IPS-15b (cell line): ENCODE measurements around the gene ACVRL1.
A peak's percentile ranks its signal among the peaks of the same experiment; 100 is the strongest.
"Not testable (repeated sequence)": the region's sequence is repeated elsewhere in the genome, so short reads cannot be mapped to it uniquely, and the experiment has no call there.

Experiments
- H3K27me3 ChIP-seq: one replicate; pipeline ENCODE4 v1.6.1; 2013; ENCODE audit warnings: low read length; ENCODE audit not compliant: control insufficient read depth, insufficient read depth
- H3K36me3 ChIP-seq: one replicate; pipeline ENCODE4 v1.6.1; 2013; ENCODE audit warnings: low read length; ENCODE audit not compliant: control insufficient read depth, insufficient read depth
- H3K4me1 ChIP-seq: one replicate; pipeline ENCODE4 v1.6.1; 2013; ENCODE audit warnings: mild to moderate bottlenecking, low read length; ENCODE audit not compliant: control insufficient read depth, insufficient read depth
- H3K4me3 ChIP-seq: one replicate; pipeline ENCODE4 v1.5.1; 2013; ENCODE audit warnings: low read depth, low read length
- H3K9ac ChIP-seq: one replicate; pipeline ENCODE4 v1.6.1; 2013; ENCODE audit warnings: low read depth, mild to moderate bottlenecking, low read length
- H3K9me3 ChIP-seq: one replicate; pipeline ENCODE4 v1.6.1; 2013; ENCODE audit warnings: mild to moderate bottlenecking, low read length; ENCODE audit not compliant: control insufficient read depth, insufficient read depth

Gene ACVRL1

GRCh38 chr12:51879102-51879501, 28.2 kb upstream of the ACVRL1 start:
- H3K27me3 ChIP-seq, result peaks cover 2% of the 10 kb centered on the region

GRCh38 chr12:51883295-51883694, 24.0 kb upstream of the ACVRL1 start:
- no peaks in the 10 kb centered on the region for H3K4me1 ChIP-seq
- peaks cover 4% of the 10 kb centered on the region for H3K27me3 ChIP-seq
- no peaks in the 10 kb centered on the region for H3K9me3 ChIP-seq
- no peak overlapping the region for H3K9ac ChIP-seq
- H3K4me3 ChIP-seq, result no peak overlapping the region
- no peaks in the 10 kb centered on the region for H3K36me3 ChIP-seq

More at GRCh38 chr12:51879102-51879501, 28.2 kb upstream of the ACVRL1 start:
- Histone ChIP-seq H3K9ac (no peak overlapping the region), H3K9me3 (no peaks in the 10 kb centered on the region), H3K36me3 (no peaks in the 10 kb centered on the region), H3K4me1 (peaks cover under 1% of the 10 kb centered on the region), H3K4me3 (no peak overlapping the region)

- Histone ChIP-seq H3K36me3 (no peaks in the 10 kb centered on the region), H3K9me3 (no peaks in the 10 kb centered on the region), H3K4me3 (no peak overlapping the region)
Observed at GRCh38 chr12:51883998-51884675, 23.2 kb upstream of the ACVRL1 start.

GRCh38 chr12:51884676-51885229, 22.6 kb upstream of the ACVRL1 start:
- H3K4me1 ChIP-seq, result peaks cover 2% of the 10 kb centered on the region
- H3K4me3 ChIP-seq, result no peak overlapping the region
- H3K36me3 ChIP-seq, result no peaks in the 10 kb centered on the region
- no peaks in the 10 kb centered on the region for H3K9me3 ChIP-seq
- no peak overlapping the region for H3K9ac ChIP-seq
- H3K27me3 ChIP-seq, result peaks cover 14% of the 10 kb centered on the region

More at GRCh38 chr12:51883998-51884675, 23.2 kb upstream of the ACVRL1 start:
- H3K4me1 ChIP-seq, result no peaks in the 10 kb centered on the region
- H3K9ac ChIP-seq, result no peak overlapping the region
- peaks cover 12% of the 10 kb centered on the region for H3K27me3 ChIP-seq

- not testable (repeated sequence) for H3K9me3 ChIP-seq, H3K36me3 ChIP-seq, H3K4me1 ChIP-seq, H3K9ac ChIP-seq, H3K4me3 ChIP-seq
- peaks cover 14% of the 10 kb centered on the region for H3K27me3 ChIP-seq
Observed at GRCh38 chr12:51885294-51886020, 21.8 kb upstream of the ACVRL1 start.

- Histone ChIP-seq H3K9ac (no peak overlapping the region), H3K36me3 (no peaks in the 10 kb centered on the region), H3K9me3 (no peaks in the 10 kb centered on the region), H3K27me3 (peaks cover 14% of the 10 kb centered on the region), H3K4me1 (peaks cover 2% of the 10 kb centered on the region), H3K4me3 (no peak overlapping the region)
Observed at GRCh38 chr12:51886021-51886710, 21.1 kb upstream of the ACVRL1 start.

- peaks cover 2% of the 10 kb centered on the region for H3K4me1 ChIP-seq
- H3K4me3 ChIP-seq, result peak within 1 kb of the TSS; percentile 60
- H3K9me3 ChIP-seq, result no peaks in the 10 kb centered on the region
- no peaks in the 10 kb centered on the region for H3K36me3 ChIP-seq
- H3K9ac ChIP-seq, result peak within 1 kb of the TSS; percentile 19
- peaks cover 14% of the 10 kb centered on the region for H3K27me3 ChIP-seq
Observed at GRCh38 chr12:51887476-51888315, 19.6 kb upstream of the ACVRL1 start, which contains the start of gene ANKRD33. ANKRD33 (plus strand) TSS chr12:51888103; CDS start chr12:51888187, 84 bp downstream.

GRCh38 chr12:51888316-51889215, 18.7 kb upstream of the ACVRL1 start:
- no peaks in the 10 kb centered on the region for H3K36me3 ChIP-seq
- no peaks in the 10 kb centered on the region for H3K9me3 ChIP-seq
- peaks cover 2% of the 10 kb centered on the region for H3K4me1 ChIP-seq
- H3K27me3 ChIP-seq, result peaks cover 14% of the 10 kb centered on the region
- peak overlapping the region; percentile 19 for H3K9ac ChIP-seq
- peak overlapping the region; percentile 60 for H3K4me3 ChIP-seq

GRCh38 chr12:51889216-51890132, 17.8 kb upstream of the ACVRL1 start:
- Histone ChIP-seq H3K36me3 (no peaks in the 10 kb centered on the region), H3K27me3 (peaks cover 14% of the 10 kb centered on the region), H3K4me3 (no peak overlapping the region), H3K9ac (no peak overlapping the region), H3K9me3 (no peaks in the 10 kb centered on the region), H3K4me1 (peaks cover 2% of the 10 kb centered on the region)

- H3K36me3 ChIP-seq, result no peaks in the 10 kb centered on the region
Observed at GRCh38 chr12:51890133-51890464, 17.2 kb upstream of the ACVRL1 start.

More at GRCh38 chr12:51890133-51890464, 17.2 kb upstream of the ACVRL1 start:
- Histone ChIP-seq H3K4me1 (peaks cover 2% of the 10 kb centered on the region), H3K9ac (no peak overlapping the region), H3K27me3 (peaks cover 14% of the 10 kb centered on the region), H3K4me3 (no peak overlapping the region), H3K9me3 (no peaks in the 10 kb centered on the region)
